Liver (tissue), 9 donors: ENCODE data around the gene DCDC1. TPM values are rescaled to one million over a fixed set of nuclear protein-coding genes. Genes with fewer than 3 reads are reported as not detected.

Experiments
- DNase-seq: peaks from one replicate; pipeline ENCODE4 v3.0.0-alpha.2; 2017; ENCODE audit warnings: low spot score
- H3K27ac ChIP-seq, 2 donors: one replicate each; pipeline ENCODE4 v1.7.0; 2013; ENCODE audit warnings: inconsistent platforms in 2 of 2, low read length in 2 of 2, control low read depth in 1 of 2, low read depth in 1 of 2, mild to moderate bottlenecking in 1 of 2
- H3K27me3 ChIP-seq, 4 donors: one replicate each; pipeline versions ENCODE4 v1.6.1 to v1.7.0; 2013; ENCODE audit warnings: low read length in 3 of 4, inconsistent platforms in 1 of 4, mild to moderate bottlenecking in 1 of 4, moderate library complexity in 1 of 4; ENCODE audit not compliant: control insufficient read depth in 4 of 4, insufficient read depth in 4 of 4
- H3K36me3 ChIP-seq, 4 donors: one replicate each; pipeline versions ENCODE4 v1.6.1 to v1.7.0; 2013; ENCODE audit warnings: low read length in 3 of 4, mild to moderate bottlenecking in 3 of 4, low read depth in 1 of 4, moderate library complexity in 1 of 4; ENCODE audit not compliant: control insufficient read depth in 4 of 4, insufficient read depth in 3 of 4
- H3K4me1 ChIP-seq, 4 donors: one replicate each; pipeline versions ENCODE4 v1.6.1 to v1.7.0; 2013; ENCODE audit warnings: low read length in 3 of 4, mild to moderate bottlenecking in 3 of 4, moderate library complexity in 1 of 4; ENCODE audit not compliant: control insufficient read depth in 4 of 4, insufficient read depth in 4 of 4
- H3K4me3 ChIP-seq, 3 donors: one replicate each; pipeline versions ENCODE4 v1.6.1 to v1.7.0; 2013; ENCODE audit warnings: low read length in 3 of 3, control low read depth in 1 of 3, low read depth in 1 of 3, mild to moderate bottlenecking in 1 of 3
- H3K9ac ChIP-seq, 2 donors: one replicate each; pipeline ENCODE4 v1.7.0; 2013; ENCODE audit warnings: low read length in 2 of 2, mild to moderate bottlenecking in 2 of 2, moderate library complexity in 2 of 2, control low read depth in 1 of 2, low read depth in 1 of 2
- H3K9me3 ChIP-seq, 4 donors: one replicate each; pipeline versions ENCODE4 v1.6.1 to v1.7.0; 2013; ENCODE audit warnings: low read length in 3 of 4; ENCODE audit not compliant: control insufficient read depth in 4 of 4
- ATF3 ChIP-seq: IDR thresholded peaks from 2 replicates; pipeline ENCODE4 v1.6.1; 2016; ENCODE audit warnings: antibody characterized with exemption
- FOXA1 ChIP-seq: IDR thresholded peaks from 2 replicates; pipeline ENCODE4 v1.6.1; 2016; ENCODE audit warnings: antibody characterized with exemption
- GABPA ChIP-seq, 2 donors: IDR thresholded peaks in 1 of 2; conservative IDR thresholded peaks in 1 of 2; 2 replicates each; pipeline ENCODE4 v1.6.1; 2016; ENCODE audit warnings: antibody characterized with exemption in 2 of 2, mild to moderate bottlenecking in 1 of 2, moderate library complexity in 1 of 2
- HNF4A ChIP-seq, 2 donors: conservative IDR thresholded peaks; 2 replicates each; pipeline ENCODE4 v1.6.1; 2016; ENCODE audit warnings: antibody characterized with exemption in 2 of 2, mild to moderate bottlenecking in 2 of 2
- HNF4G ChIP-seq: IDR thresholded peaks from 2 replicates; pipeline ENCODE4 v1.6.1; 2016; ENCODE audit warnings: antibody characterized with exemption
- JUND ChIP-seq, 2 donors: IDR thresholded peaks; 2 replicates each; pipeline ENCODE4 v1.6.1; 2016; ENCODE audit warnings: antibody characterized with exemption in 2 of 2
- MAX ChIP-seq: IDR thresholded peaks from 2 replicates; pipeline ENCODE4 v1.6.1; 2016; ENCODE audit warnings: antibody characterized with exemption
- NR2F2 ChIP-seq: IDR thresholded peaks from 2 replicates; pipeline ENCODE4 v1.6.1; 2016; ENCODE audit warnings: antibody characterized with exemption
- RAD21 ChIP-seq, 2 donors: IDR thresholded peaks; 2 replicates each; pipeline ENCODE4 v1.6.1; 2016; ENCODE audit warnings: antibody characterized with exemption in 2 of 2, mild to moderate bottlenecking in 2 of 2
- REST ChIP-seq: IDR thresholded peaks from 2 replicates; pipeline ENCODE4 v1.6.1; 2016; ENCODE audit warnings: antibody characterized with exemption, mild to moderate bottlenecking
- SP1 ChIP-seq: IDR thresholded peaks from 2 replicates; pipeline ENCODE4 v1.6.1; 2018; ENCODE audit warnings: antibody characterized with exemption, mild to moderate bottlenecking
- TAF1 ChIP-seq: conservative IDR thresholded peaks from 2 replicates; pipeline ENCODE4 v1.6.1; 2016; ENCODE audit warnings: antibody characterized with exemption, mild to moderate bottlenecking
- YY1 ChIP-seq: IDR thresholded peaks from 2 replicates; pipeline ENCODE4 v1.6.1; 2016; ENCODE audit warnings: antibody characterized with exemption, mild to moderate bottlenecking
- WGBS: extraction: QIAGEN DNeasy Blood & Tissue Kit; methylation state at CpG from one replicate; pipeline ENCODE4 v1.1.7; 2013; 5-methylcytosine and 5-hydroxymethylcytosine counted together
- polyA plus RNA-seq, 2 donors: library from polyadenylated mRNA; stranded (reverse) in 1 of 2; unstranded in 1 of 2; fragments of 200-250 nt in 1 of 2; fragments of >200 nt in 1 of 2; fragmentation: Nextera tagmentation in 1 of 2; extraction: Ambion mirVana in 1 of 2; gene quantifications; one replicate each; pipeline versions ENCODE4 v1.2.1 to v1.2.3, GENCODE V29; 2013 to 2015
- total RNA-seq, 2 donors: library from RNA; depleted of rRNA; stranded (reverse); fragments of >200 nt; gene quantifications; one replicate each; pipeline ENCODE4 v1.2.3, GENCODE V29; 2014
- TF ChIP-seq, protein P1 (sequence below): fragments of 150-350 bp; IDR thresholded peaks from 2 replicates; pipeline ENCODE4 v1.5.1; 2017; ENCODE audit warnings: improper control_type of control experiment, low read depth, low read length; ENCODE audit not compliant: missing input control
- TF ChIP-seq, protein P2 (sequence below): IDR thresholded peaks from 2 replicates; pipeline ENCODE4 v1.6.1; 2016; ENCODE audit warnings: antibody characterized with exemption
- donor health status: healthy.
- donor health status: healthy.
- donor health status: healthy.
- donor health status: healthy.
- donor health status: healthy.

Gene DCDC1
- total and polyA plus RNA-seq, 4 donors = 0.38 to 3.5 (median 2.0) TPM

DNA sequence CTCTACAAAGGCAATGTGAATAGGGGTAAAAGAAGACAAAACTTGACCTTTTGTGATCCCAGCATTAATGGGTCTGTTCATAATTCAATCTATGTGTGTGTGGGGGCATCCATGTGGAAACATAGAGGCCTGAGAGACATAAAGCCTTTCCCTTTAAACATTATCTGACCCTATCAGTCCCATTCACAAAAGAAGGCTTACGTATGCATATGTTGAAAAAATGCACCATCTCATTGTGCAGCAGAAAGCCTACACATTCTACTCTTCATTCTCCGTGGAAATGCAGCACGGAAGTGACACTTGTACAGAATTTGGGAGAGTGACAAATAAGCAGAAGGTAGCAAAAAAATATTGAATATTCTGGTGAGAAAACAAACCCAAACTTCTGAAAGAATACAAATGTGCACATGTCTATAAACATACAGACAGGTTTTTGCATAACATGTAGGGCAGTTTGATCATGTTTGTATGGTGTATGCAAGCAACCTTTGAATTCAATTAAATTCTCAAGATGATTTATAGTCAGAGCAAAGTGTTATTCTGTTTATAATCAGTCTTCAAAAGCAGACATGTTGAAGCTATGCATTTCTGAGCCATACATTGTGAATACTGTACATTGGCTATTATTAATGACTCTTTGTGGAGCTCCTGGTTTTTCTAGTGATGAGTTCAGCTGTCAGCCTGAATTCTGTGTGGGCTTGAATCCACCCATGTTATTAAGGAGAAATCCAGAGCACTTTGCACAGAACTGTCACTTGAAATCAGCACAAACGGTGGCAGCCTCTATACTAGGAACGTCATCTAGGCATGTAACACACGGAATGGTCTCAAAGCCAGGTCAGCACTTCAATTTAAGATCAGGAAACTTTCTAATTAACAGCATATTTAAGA is 236.8 kb downstream of the DCDC1 start:
- Histone ChIP-seq H3K27ac (no peak overlapping the region), H3K4me1 (no peaks in the 10 kb centered on the region), H3K36me3 (no peaks in the 10 kb centered on the region), H3K9me3 (no peaks in the 10 kb centered on the region), H3K9ac (no peak overlapping the region), H3K4me3 (no peak overlapping the region), H3K27me3 (no peaks in the 10 kb centered on the region)
- no peak for DNase-seq
- TF ChIP-seq, protein P1, sequence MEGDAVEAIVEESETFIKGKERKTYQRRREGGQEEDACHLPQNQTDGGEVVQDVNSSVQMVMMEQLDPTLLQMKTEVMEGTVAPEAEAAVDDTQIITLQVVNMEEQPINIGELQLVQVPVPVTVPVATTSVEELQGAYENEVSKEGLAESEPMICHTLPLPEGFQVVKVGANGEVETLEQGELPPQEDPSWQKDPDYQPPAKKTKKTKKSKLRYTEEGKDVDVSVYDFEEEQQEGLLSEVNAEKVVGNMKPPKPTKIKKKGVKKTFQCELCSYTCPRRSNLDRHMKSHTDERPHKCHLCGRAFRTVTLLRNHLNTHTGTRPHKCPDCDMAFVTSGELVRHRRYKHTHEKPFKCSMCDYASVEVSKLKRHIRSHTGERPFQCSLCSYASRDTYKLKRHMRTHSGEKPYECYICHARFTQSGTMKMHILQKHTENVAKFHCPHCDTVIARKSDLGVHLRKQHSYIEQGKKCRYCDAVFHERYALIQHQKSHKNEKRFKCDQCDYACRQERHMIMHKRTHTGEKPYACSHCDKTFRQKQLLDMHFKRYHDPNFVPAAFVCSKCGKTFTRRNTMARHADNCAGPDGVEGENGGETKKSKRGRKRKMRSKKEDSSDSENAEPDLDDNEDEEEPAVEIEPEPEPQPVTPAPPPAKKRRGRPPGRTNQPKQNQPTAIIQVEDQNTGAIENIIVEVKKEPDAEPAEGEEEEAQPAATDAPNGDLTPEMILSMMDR = no peak
- TF ChIP-seq TAF1 (no peak), JUND (IDR thresholded peaks at IDR 0.05) (no peak), FOXA1 (no peak), HNF4G (no peak), SP1 (no peak), REST (no peak), ATF3 (no peak), GABPA (IDR thresholded peaks at IDR 0.05 in 1 of 2, conservative IDR thresholded peaks at IDR 0.05 in 1 of 2) (no peak), HNF4A (conservative IDR thresholded peaks at IDR 0.05) (no peak), MAX (no peak), RAD21 (IDR thresholded peaks at IDR 0.05) (no peak), NR2F2 (no peak)
- TF ChIP-seq, protein P2, sequence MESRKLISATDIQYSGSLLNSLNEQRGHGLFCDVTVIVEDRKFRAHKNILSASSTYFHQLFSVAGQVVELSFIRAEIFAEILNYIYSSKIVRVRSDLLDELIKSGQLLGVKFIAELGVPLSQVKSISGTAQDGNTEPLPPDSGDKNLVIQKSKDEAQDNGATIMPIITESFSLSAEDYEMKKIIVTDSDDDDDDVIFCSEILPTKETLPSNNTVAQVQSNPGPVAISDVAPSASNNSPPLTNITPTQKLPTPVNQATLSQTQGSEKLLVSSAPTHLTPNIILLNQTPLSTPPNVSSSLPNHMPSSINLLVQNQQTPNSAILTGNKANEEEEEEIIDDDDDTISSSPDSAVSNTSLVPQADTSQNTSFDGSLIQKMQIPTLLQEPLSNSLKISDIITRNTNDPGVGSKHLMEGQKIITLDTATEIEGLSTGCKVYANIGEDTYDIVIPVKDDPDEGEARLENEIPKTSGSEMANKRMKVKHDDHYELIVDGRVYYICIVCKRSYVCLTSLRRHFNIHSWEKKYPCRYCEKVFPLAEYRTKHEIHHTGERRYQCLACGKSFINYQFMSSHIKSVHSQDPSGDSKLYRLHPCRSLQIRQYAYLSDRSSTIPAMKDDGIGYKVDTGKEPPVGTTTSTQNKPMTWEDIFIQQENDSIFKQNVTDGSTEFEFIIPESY = no peak
- 78% methylated on average over 6 of the region's 6 CpGs for WGBS

DNA sequence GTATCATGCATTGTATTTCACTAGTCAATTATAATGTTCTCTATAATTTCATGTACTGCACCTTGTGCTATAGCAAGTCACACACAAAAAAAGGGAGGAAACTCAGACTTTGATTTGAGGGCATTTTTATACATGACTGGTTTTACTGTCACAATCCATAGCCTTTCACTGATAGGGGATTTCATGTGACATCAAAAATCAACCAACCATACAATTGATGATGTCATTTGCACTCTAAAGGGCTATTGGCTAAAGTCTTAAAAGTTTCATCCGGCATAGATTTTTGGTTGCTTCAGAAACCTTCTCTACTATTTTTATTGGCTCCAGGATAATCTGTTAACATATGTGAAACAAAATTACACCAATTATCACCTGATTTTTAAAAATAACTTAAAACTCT is 237.8 kb downstream of the DCDC1 start:
- H3K4me3 ChIP-seq = no peak overlapping the region
- 91% methylated on average over 1 of the region's 1 CpG for WGBS
- DNase-seq = no peak

More for the DNA sequence above, 237.8 kb downstream of the DCDC1 start:
- Histone ChIP-seq H3K9ac (no peak overlapping the region), H3K27ac (no peak overlapping the region), H3K4me1 (no peaks in the 10 kb centered on the region), H3K27me3 (no peaks in the 10 kb centered on the region), H3K9me3 (no peaks in the 10 kb centered on the region), H3K36me3 (no peaks in the 10 kb centered on the region)
- TF ChIP-seq JUND (IDR thresholded peaks at IDR 0.05) = no peak
- no peak for TF ChIP-seq RAD21 (IDR thresholded peaks at IDR 0.05)
- no peak for TF ChIP-seq SP1
- TF ChIP-seq HNF4G = no peak
- no peak for TF ChIP-seq HNF4A (conservative IDR thresholded peaks at IDR 0.05)
- no peak for TF ChIP-seq YY1
- no peak for TF ChIP-seq FOXA1
- TF ChIP-seq, protein P2 = no peak
- no peak for TF ChIP-seq MAX
